ENCODE data around the gene HEATR1.
"Not testable (repeated sequence)": the region's sequence is repeated elsewhere in the genome, so short reads cannot be mapped to it uniquely, and the experiment has no call there.

Gene HEATR1, protein sequence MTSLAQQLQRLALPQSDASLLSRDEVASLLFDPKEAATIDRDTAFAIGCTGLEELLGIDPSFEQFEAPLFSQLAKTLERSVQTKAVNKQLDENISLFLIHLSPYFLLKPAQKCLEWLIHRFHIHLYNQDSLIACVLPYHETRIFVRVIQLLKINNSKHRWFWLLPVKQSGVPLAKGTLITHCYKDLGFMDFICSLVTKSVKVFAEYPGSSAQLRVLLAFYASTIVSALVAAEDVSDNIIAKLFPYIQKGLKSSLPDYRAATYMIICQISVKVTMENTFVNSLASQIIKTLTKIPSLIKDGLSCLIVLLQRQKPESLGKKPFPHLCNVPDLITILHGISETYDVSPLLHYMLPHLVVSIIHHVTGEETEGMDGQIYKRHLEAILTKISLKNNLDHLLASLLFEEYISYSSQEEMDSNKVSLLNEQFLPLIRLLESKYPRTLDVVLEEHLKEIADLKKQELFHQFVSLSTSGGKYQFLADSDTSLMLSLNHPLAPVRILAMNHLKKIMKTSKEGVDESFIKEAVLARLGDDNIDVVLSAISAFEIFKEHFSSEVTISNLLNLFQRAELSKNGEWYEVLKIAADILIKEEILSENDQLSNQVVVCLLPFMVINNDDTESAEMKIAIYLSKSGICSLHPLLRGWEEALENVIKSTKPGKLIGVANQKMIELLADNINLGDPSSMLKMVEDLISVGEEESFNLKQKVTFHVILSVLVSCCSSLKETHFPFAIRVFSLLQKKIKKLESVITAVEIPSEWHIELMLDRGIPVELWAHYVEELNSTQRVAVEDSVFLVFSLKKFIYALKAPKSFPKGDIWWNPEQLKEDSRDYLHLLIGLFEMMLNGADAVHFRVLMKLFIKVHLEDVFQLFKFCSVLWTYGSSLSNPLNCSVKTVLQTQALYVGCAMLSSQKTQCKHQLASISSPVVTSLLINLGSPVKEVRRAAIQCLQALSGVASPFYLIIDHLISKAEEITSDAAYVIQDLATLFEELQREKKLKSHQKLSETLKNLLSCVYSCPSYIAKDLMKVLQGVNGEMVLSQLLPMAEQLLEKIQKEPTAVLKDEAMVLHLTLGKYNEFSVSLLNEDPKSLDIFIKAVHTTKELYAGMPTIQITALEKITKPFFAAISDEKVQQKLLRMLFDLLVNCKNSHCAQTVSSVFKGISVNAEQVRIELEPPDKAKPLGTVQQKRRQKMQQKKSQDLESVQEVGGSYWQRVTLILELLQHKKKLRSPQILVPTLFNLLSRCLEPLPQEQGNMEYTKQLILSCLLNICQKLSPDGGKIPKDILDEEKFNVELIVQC (N-terminal part only)

DNA sequence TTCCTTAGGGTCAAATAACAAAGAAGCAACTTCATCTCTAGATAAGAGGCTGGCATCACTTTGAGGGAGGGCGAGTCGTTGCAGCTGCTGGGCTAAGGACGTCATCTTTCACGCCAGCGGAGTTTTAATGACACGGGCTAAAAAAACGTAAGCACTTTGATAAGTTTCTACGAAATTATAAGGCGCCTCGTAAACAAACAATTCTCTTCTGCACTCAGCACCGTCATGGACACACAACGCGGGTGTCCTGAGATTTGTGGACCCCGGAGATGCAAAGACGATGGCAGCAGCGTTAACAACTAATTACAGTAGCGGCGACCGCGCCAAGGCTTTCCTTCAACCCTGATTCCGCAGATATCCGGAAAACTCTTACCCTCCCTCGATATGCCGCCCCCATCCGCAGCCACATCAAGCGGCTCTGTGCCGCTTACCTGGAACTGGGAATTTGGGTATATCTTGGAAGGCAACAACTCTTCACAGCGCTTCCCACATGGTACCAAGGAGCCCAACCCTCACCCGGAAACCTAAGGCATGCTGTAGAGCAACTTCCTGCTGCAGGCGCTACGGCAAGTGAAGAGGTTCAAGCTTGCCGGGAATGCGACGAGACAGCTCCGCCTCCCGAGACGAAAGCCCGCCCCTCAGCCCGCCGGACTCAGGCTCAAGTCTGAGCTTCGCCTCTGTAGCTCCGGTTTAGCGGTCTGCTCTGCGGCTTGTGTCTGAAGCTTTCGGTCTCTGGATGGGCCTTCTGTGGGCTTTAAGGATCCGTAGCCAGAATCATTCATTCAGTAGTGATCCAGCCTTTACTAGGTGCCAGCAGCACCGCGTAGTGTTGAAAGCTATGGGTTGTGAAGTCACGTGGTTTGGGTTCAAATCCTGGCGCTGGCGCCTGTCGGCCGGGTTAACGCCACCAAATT is at the start of gene HEATR1:
Gene HEATR1, minus strand, starts transcription at position 526 of the 914 bp plus-strand sequence. Its CDS starts 421 bp downstream, at position 105.
- DNase-seq: peak; percentile 94

DNA sequence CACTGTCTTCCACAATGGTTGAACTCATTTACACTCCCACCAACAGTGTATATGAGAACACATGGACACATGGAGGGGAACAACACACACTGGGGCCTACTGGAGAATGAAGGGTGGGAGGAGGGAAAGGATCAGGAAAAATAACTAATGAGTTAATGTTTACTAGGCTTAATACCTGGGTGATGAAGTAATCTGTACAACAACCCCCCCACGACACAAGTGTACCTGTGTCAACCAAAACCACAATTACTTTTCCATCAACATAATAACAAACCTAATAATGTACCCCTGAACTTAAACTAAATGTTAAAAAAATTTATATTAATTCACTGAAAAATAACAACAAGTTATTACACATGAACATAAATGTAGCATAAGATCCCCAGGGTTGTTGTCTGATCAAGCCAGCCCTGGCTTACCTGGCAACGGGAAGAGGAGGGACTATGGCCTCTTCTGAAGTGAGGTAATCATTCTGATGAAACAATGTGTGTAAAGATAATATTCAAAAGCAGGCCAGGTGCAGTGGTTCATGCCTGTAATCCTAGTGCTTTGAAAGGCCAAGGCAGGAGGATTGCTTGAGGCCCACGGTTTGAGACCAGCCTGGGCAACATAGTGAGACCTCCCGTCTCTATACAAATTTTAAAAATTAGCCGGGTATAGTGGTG is 40.8 kb upstream of the HEATR1 start:
- DNase-seq: no peak

DNA sequence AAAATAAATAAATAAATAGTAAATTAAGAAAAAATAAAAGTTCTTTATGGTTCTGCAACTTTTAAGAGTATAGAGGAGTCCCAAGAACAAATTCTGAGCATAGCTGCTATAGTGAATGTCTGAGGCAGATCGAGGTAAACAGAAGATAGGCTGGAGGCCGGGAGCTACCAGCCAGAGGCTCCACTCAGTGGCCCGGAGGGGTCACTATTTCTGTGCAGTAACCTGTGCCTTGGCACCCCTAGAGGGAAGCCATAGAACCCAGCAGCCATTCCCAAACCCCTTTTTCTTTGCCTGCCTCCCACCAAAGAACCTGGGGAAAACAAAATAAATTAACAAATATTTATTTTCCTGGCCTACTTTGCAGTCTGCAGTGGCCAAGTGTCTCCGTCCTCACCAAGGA is 38.4 kb upstream of the HEATR1 start:
- no peak for DNase-seq

DNA sequence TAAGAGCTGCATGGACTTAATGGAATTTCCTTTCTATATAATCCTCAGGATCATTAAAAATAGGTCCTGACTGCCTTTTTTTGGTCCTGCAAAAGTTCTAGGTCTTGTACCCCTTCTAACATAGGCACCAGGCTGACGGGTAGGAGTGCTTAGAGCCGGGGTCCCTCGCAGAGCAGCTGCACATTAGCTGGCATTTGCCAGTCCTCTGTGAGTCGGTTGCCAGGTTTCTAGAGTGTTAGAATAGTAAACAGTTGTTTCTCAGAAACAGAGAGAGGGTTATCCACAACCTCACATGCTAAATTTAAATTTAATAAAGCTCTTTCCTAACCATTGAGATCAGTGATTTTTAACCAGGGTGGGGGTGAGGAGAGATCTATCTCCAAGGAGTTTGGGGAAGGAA is 35.4 kb upstream of the HEATR1 start:
- DNase-seq: no peak

DNA sequence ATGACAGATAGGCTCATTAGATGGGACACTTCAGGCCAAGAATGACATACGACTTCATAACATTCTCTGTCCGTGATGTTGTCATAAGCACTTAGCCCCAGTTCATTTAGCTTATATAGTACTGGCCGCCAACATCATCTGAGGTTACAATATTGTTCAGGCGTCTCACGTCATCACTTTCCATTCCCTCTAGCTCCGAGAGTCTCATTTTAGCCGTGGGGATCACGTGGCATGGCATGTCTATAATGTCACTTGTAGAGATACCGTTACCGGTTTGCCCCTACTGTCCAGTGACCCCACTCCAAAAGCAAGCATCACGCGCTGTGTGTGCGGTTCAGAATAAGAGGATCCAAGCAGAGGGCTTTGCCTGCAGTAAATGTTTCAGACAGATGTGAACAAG is 34.6 kb upstream of the HEATR1 start:
- no peak for DNase-seq

DNA sequence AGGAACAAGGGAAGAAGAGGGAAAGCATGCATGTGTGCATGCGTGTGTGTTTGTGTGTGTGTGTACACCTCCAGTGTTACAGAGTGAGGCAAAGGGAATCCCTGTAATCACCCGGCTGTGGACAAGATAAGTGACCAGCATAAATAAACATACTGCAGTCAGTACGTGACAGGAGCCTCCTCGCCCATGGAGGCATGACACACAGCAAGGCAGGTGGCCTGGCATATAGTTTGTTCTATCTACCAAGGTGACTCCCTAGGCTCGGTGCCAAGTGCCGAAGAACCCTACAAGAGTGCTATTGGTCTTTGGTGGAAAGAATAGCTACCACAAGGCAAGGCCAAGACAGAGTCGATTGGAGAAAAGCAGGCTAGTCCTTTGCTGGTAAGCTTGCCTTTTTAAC is 31.7 kb upstream of the HEATR1 start:
- DNase-seq: no peak

DNA sequence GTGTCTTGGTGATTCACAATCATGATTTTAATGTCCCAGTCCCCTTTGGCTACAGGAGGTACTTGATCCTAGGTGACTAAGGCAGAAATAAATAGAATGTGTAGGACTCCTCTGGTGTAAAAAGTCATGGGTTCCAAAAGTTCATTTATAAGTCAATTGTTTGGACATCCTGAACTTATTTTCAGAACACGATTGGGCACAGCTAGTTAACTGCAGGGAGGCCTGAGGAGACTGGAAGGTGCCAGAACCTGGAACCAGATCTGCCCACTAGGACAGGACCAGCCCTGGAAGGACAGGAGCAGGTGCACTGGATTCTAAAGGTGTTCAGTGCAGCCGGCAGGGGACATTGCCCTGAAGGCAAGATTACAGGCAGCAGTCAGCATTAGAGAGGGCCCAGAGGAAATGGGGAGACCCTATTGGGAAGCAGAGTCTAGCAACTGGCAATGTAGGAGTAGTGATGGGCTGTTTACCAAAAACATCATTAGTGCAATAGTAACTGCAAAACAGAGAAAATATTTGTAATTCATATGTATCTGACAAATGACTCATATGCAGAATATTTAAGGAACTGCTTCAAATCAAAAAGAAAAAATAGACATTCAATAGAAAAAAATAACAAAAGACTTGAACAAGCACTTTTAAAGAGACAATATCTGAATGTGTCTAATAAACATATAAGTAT is 23.6 kb upstream of the HEATR1 start:
- DNase-seq: no peak

DNA sequence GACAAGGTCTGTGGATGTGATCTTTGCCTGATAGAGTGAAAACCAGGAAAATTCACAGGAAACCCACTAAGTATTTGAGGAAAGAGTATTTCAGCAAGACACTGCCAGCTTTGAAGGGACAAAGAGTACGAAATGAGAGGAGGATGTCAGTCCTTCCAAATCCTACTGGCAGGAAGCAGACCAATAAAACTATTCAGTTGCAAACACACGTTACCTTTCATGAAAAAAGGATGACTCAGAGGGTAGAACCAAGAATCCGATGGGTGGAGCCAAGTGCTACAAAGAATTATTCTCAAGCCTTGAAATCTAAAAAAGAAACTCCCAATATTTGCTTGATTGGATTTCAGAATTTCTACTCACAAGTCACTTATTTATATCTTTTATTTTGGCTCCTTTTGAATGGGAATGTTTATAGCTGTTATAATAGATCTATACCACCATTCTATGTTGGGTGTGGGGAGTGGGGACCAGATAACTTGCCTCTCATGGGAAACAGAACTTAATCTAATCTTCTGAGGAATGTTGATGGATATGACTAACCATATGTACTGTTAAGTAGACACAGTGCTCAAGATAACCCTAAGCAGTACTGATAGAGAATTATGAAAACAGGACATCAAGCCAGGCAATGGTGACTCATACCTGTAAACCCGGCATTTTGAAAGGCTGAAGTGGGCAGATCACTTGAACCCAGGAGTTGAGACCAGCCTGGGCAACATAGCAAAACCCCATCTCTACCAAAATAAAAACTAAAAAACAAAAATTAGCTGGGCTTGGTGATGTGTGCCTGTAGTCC is 19.3 kb upstream of the HEATR1 start:
- DNase-seq: no peak

DNA sequence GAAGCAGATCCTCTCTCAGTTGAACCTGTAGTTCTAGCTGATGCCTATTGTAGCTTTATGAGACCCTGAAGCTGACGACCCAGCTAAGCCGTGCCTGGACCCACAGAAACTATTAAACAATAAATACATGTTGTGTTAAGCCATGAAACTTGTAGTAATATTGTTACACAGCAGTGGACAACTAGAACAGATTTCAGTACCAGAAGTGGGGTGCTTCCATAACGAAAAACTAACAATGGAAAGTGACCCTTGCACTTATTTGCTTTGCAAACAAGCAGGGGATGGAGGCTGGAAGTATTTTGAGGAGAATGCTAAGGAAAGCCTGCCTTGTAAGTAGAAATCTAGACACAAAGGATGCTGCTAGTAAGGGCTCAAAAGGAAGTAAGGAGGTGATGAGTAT is 18.1 kb upstream of the HEATR1 start:
- DNase-seq: no peak

DNA sequence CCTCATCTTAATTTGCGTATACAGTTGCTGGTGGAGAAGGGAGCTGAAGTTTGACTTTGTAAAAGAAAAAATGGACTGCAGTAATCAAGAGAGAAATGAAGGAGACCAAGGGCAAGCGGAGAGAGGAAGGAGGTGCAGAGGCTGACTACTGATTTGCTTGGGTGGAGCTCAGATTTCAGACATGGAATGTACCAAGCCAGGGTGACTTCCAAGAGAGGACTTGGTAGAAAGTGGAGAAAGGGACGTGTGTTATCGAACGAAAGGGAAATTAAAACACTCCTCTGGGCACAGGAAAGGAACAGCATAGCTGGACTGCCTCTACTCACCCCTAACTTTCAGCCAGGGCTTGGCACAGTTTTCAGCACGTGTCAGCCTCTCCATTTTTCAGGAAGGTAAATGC is 15.1 kb upstream of the HEATR1 start:
- no peak for DNase-seq

DNA sequence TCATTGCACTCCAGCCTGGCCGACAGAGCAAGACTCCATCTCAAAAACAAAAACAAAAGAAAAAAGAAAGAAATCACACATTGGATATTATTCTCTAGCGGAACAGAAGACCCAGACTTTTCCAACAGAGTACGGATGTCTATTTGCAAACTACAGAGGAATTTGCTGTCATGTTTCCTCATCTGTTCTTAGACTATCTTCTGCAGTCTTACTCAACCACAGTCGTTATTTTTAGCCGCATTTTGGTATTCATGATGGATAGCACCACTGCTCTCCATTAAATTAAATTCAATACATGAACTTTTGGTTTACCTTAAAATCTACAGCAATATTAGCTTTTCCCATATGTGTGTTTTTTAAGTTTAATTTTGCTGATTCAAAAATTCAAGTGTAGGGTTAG is 14.2 kb upstream of the HEATR1 start:
- DNase-seq: no peak

DNA sequence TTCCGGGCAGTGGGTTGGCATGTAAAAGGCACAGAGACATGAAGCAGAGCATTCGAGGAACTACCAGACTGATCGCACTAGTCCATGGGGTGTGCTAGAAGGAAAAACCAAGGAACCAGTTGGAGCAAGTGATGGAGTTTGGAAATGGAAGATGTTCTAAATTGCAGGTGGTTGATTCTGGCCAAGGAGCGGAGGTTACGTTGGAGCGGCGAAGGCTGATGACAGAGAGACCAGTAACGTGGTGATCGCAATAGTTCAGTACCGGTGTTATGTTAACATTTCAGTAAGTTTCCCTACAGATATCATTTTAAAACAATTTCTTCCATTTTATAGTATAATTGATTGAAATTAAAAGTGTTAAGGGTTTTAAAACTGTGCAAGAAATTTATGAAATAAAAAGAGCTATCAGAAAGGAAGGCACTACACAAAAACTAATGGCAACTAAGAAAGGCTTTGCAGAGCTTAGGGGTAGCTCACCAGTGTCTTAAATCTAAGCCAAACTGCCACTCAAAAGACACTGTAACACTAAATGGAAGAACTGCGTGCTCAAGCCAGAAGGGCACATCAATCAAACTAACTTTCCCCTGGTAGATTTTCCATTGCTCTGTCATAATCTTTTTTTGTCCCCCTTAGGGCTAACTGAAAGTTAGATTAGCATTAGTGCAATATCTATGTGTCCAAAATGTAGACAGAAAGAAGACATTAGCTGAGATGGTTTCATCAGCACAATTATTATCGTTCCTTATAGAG is 11.3 kb upstream of the HEATR1 start:
- no peak for DNase-seq

DNA sequence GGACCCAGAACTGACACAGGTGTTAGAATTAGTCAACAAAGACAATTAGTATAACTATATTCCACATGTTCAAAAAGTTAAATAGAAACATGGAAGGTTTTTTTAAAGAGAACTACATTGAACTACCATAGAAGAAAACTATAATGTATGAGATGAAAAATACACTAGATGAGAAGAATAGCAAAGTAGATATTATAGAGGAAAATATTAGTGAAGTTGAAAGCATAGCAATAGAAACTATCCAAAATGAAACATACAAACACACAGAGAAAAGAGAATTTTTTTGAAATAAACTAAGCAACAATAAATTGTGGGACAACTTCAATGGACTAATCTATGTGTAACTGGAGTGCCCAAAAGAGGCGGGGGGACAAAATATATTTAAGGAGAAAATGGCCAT is 8.0 kb upstream of the HEATR1 start:
- DNase-seq: no peak

DNA sequence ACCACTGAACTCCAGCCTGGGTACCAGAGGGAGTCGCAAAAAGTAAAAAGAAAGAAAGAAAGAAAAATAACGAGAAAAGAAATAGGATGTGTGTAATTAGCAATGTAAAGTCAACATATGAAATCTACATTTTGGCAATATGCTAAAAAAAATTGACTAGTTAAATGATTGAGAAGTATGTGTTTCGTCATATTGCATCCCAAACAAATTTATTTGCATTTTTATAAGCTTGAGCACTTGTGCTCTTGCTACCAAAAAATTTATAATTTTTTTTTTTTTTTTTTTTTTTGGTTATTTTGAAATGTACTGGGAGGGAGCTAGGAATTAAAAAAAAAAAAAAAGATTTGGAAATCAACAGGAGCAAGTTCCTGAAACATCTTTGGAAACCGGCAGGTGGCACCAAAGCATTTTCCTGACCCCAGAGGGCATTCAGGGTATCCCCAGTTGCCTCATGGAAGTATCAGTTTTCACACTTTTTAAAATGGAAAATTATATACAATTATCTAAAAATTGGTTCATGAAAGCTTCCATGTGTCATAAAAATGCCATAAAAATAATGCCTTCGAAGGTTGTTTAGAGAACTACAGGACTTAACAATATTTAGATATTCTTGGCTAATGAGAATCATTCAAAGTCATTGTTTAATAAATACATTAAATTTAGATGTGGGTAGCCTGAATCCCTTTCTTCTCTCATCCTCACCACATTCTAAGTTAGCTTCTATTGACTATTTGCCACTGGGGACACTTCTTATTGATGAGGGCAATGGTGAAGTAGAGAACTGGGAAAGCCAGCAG is 4.8 kb upstream of the HEATR1 start:
- DNase-seq: peak; percentile 69

DNA sequence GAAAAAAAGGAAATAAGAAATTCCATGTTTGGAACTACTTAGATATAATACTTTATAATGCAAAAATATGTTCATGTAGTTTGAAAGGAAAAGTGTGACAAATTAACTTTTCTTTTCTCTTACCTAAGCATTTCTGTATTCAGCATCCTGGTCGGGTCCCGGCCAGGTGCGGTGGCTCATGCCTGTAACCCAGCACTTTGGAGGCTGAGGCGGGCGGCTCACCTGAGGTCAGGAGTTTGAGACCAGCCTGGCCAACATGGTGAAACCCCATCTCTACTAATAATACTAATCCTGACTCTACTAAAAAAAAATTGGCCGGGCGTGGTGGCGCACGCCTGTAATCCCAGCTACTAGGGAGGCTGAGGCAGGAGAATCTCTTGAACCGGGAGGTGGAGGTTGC is 3.3 kb upstream of the HEATR1 start:
- not testable (repeated sequence) for DNase-seq

DNA sequence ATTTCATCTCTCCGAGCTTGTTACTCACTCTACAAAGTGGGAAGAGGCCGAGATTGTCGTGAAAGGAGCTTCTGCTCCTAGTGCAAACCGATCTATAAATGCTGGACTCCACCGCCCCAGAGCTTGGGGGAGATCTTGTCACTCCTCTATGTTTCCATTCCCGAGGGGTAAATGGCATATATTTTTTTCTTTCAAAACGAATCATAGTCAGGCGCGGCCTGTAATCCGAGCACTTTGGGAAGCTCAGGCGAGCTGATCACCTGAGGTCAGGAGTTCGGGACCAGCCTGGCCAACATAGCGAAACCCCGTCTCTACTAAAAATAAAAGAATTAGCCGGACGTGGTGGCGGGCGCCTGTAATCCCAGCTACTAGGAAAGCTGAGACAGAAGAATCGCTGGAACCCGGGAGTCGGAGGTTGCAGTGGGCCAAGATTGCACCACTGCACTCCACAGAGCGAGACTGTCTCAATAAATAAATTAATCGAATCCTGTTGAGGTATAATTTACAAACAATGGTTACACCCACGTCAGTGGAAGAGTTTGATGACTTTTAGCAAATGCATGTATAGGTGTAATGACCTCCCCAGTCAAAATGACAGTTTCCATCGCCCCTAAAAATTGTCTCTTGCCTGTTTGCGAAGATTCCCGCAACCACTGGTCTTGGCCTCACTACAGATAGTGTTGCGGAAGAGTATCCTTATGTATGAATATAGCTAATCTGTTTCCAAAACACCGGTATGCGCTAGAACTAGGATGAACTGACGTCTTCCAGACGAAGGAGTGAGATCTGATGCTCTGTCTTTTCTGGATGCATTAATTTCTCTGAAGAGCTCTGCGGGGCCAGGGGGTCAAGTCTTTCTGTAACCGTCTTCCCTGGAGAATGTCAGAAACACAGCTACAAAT is 840 bp upstream of the HEATR1 start:
- DNase-seq: no peak

DNA sequence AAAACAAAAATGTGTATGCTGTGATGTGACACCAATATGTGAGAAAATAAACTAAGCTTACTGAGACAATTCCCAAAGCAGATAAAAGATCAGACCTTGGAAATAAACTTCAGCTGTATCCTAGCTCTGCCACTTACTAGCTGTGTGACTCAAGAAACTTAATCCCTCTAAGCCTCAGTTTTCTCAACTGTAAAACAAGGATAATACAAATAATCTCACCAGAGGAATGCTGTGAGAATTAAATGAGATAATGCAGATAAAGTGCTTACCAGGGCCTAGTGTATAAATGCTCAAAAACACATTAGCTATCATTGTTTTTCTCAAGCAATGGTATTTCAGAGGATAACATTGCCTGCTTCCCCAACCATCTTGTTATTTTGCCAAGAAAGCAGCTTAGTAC is 2.1 kb downstream of the HEATR1 start:
- no peak for DNase-seq

Data from hematopoietic multipotent progenitor cell treated with erythropoietin and hydrocortisone succinate and interleukin-3 and kit ligand, for 8 days (in vitro differentiated cells).